ENCODE data around the gene ATP5MG.

GRCh38 chr11:118398791-118399559, 2.4 kb upstream of the ATP5MG start:
- TF ChIP-seq, protein P1, sequence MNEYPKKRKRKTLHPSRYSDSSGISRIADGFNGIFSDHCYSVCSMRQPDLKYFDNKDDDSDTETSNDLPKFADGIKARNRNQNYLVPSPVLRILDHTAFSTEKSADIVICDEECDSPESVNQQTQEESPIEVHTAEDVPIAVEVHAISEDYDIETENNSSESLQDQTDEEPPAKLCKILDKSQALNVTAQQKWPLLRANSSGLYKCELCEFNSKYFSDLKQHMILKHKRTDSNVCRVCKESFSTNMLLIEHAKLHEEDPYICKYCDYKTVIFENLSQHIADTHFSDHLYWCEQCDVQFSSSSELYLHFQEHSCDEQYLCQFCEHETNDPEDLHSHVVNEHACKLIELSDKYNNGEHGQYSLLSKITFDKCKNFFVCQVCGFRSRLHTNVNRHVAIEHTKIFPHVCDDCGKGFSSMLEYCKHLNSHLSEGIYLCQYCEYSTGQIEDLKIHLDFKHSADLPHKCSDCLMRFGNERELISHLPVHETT (tag by site-specific recombination; IDR thresholded peaks at IDR 0.05) = no peak
- TF ChIP-seq, protein P2, sequence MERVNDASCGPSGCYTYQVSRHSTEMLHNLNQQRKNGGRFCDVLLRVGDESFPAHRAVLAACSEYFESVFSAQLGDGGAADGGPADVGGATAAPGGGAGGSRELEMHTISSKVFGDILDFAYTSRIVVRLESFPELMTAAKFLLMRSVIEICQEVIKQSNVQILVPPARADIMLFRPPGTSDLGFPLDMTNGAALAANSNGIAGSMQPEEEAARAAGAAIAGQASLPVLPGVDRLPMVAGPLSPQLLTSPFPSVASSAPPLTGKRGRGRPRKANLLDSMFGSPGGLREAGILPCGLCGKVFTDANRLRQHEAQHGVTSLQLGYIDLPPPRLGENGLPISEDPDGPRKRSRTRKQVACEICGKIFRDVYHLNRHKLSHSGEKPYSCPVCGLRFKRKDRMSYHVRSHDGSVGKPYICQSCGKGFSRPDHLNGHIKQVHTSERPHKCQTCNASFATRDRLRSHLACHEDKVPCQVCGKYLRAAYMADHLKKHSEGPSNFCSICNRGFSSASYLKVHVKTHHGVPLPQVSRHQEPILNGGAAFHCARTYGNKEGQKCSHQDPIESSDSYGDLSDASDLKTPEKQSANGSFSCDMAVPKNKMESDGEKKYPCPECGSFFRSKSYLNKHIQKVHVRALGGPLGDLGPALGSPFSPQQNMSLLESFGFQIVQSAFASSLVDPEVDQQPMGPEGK (tag by site-specific recombination; IDR thresholded peaks at IDR 0.05) = no peak
- TF ChIP-seq TCF7L2 (IDR thresholded peaks at IDR 0.05; ENCODE audit: borderline replicate concordance, low read depth, low read length) (no peak), ZEB2 (tag by site-specific recombination; IDR thresholded peaks at IDR 0.05) (no peak), CTCF (tag by site-specific recombination; IDR thresholded peaks at IDR 0.05) (no peak), ZNF560 (tag by site-specific recombination; IDR thresholded peaks at IDR 0.05; ENCODE audit: borderline replicate concordance) (no peak), MEIS1 (CRISPR knock-in tag; IDR thresholded peaks at IDR 0.05; ENCODE audit: borderline replicate concordance) (no peak), ZNF660 (tag by site-specific recombination; IDR thresholded peaks at IDR 0.05) (no peak), SP2 (tag by site-specific recombination; IDR thresholded peaks at IDR 0.05) (no peak), YY1 (tag by site-specific recombination; IDR thresholded peaks at IDR 0.05) (no peak), ZNF629 (tag by site-specific recombination; IDR thresholded peaks at IDR 0.05) (no peak), ZFP37 (tag by site-specific recombination; IDR thresholded peaks at IDR 0.05) (no peak), ZNF184 (tag by site-specific recombination; IDR thresholded peaks at IDR 0.05) (no peak)
- TF ChIP-seq, protein P3, sequence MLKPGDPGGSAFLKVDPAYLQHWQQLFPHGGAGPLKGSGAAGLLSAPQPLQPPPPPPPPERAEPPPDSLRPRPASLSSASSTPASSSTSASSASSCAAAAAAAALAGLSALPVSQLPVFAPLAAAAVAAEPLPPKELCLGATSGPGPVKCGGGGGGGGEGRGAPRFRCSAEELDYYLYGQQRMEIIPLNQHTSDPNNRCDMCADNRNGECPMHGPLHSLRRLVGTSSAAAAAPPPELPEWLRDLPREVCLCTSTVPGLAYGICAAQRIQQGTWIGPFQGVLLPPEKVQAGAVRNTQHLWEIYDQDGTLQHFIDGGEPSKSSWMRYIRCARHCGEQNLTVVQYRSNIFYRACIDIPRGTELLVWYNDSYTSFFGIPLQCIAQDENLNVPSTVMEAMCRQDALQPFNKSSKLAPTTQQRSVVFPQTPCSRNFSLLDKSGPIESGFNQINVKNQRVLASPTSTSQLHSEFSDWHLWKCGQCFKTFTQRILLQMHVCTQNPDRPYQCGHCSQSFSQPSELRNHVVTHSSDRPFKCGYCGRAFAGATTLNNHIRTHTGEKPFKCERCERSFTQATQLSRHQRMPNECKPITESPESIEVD (tag by site-specific recombination; IDR thresholded peaks at IDR 0.05) = no peak
